ENCODE results near the gene APOA1.

APOA1 gene

DNA sequence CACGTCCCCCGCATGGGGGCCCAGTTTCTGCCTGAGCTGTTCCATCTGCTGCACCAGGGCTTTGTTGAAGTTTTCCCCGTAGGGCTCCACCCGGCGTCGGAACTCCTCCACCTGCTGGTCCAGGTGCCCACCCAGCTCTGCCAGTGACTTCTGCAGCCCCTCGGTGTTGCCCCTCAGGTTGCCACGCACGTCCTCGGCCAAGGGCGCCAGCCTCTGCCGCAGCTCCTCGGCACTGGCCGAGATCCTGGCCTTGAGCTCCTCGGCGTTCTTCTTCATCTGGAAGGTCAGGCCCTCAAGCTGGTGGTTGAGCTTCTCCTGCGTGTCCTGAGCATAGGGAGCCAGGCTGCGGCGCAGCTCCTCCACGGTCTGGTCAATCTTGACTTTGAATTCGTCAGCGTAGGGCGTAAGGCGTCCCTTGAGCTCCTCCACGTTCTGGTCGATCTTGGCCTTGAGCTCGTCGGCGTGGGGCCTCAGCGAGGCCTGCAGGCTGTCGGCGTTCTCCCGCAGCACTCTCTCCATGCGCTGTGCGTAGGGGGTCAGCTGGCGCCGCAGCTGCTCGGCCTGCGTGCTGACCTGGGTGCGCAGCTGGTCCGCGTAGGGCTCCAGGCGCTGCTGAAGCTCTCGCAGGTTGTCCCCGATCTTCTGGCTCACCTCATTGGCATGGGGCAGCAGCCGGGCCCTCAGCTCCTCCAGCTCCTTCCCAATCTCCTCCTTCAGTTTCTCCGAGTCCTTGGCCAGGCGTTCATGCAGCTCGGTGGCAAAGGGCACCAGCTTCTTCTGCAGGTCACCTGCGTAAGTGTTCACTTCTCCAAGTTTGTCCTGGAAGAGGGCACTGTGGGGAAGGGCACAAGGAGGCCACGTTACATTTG is 16.1 kb downstream of the APOA1 start:
- no peak overlapping the region for H2BK12ac ChIP-seq (ENCODE audit: low read length)
- H2AK5ac ChIP-seq (ENCODE audit: low read length) = no peak overlapping the region
- no peak overlapping the region for H3K9ac ChIP-seq (ENCODE audit: low read length)
- no peak for DNase-seq
- H3K4me2 ChIP-seq (ENCODE audit: low read length) = no peak overlapping the region
- no peak overlapping the region for H3K27ac ChIP-seq (ENCODE audit: low read depth, low read length)
- H4K12ac ChIP-seq (ENCODE audit: low read depth, low read length) = no peak overlapping the region
- H3K36me3 ChIP-seq (ENCODE audit: control insufficient read depth in 1 of 2, insufficient read depth in 2 of 2, low read length in 2 of 2) = no peaks in the 10 kb centered on the region
- H2BK120ac ChIP-seq (ENCODE audit: insufficient read depth, low read length, poor library complexity) = no peak overlapping the region
- H4K8ac ChIP-seq (ENCODE audit: low read depth, low read length) = no peak overlapping the region
- no peak overlapping the region for H3K4ac ChIP-seq (ENCODE audit: low read depth, low read length)
- H3K79me1 ChIP-seq (ENCODE audit: low read length) = no peaks in the 10 kb centered on the region
- no peaks in the 10 kb centered on the region for H3K4me1 ChIP-seq (ENCODE audit: control insufficient read depth in 1 of 2, insufficient read depth in 2 of 2, low read length in 2 of 2)
- H3K23ac ChIP-seq (ENCODE audit: low read length) = no peak overlapping the region
- H3K9me3 ChIP-seq (ENCODE audit: insufficient read depth, low read depth, low read length) = peaks cover 2% of the 10 kb centered on the region
- no peak overlapping the region for H3K18ac ChIP-seq (ENCODE audit: low read length)
- H4K91ac ChIP-seq (ENCODE audit: low read depth, low read length) = no peak overlapping the region
- no peak overlapping the region for H2AFZ ChIP-seq (ENCODE audit: insufficient read depth, low read length, poor library complexity)
- H3K4me3 ChIP-seq (ENCODE audit: low read depth, low read length) = peak overlapping the region; percentile 31
- no peaks in the 10 kb centered on the region for H3K79me2 ChIP-seq (ENCODE audit: control insufficient read depth, insufficient read depth, low read length, poor library complexity)
- H3K27me3 ChIP-seq (ENCODE audit: insufficient read depth, low read length) = no peaks in the 10 kb centered on the region
- H3K14ac ChIP-seq (ENCODE audit: low read length) = no peak overlapping the region
- no peak overlapping the region for H2BK5ac ChIP-seq (ENCODE audit: low read depth, low read length, poor library complexity)
- WGBS (ENCODE audit: extremely low coverage, insufficient coverage, insufficient read length) = no CpG with 5 or more reads among the region's 51 CpGs

DNA sequence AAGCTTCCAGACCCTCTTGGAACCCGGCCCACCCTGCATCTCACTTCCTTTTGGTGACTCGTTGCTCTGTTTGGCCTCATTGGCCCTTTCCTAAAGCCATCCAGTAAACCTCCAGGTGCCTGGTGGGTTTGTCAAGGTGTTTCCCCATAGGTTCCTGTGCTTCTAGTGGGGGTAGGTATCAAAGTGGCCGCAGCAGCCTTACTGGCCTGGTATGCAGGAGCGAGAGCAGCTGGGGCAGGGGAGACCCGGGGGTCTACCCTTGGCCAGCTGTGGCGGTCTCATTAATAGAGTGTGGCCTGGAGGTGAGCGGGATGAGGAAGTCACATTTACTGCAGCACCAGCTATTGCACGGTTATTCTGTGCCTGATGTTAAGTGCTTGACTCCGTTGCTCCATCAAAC is 18.4 kb downstream of the APOA1 start:
- H3K36me3 ChIP-seq (ENCODE audit: control insufficient read depth in 1 of 2, insufficient read depth in 2 of 2, low read length in 2 of 2) = no peaks in the 10 kb centered on the region
- no peak overlapping the region for H2BK120ac ChIP-seq (ENCODE audit: insufficient read depth, low read length, poor library complexity)
- no peak overlapping the region for H3K14ac ChIP-seq (ENCODE audit: low read length)
- DNase-seq = no peak
- no peak overlapping the region for H3K23ac ChIP-seq (ENCODE audit: low read length)
- no peaks in the 10 kb centered on the region for H3K4me1 ChIP-seq (ENCODE audit: control insufficient read depth in 1 of 2, insufficient read depth in 2 of 2, low read length in 2 of 2)
- no peak overlapping the region for H4K91ac ChIP-seq (ENCODE audit: low read depth, low read length)
- H2BK12ac ChIP-seq (ENCODE audit: low read length) = no peak overlapping the region
- no peak overlapping the region for H3K9ac ChIP-seq (ENCODE audit: low read length)
- no peak overlapping the region for H3K4ac ChIP-seq (ENCODE audit: low read depth, low read length)
- no peak overlapping the region for H2AFZ ChIP-seq (ENCODE audit: insufficient read depth, low read length, poor library complexity)
- H3K9me3 ChIP-seq (ENCODE audit: insufficient read depth, low read depth, low read length) = peaks cover 2% of the 10 kb centered on the region
- no peak overlapping the region for H3K4me2 ChIP-seq (ENCODE audit: low read length)
- WGBS (ENCODE audit: extremely low coverage, insufficient coverage, insufficient read length) = no CpG with 5 or more reads among the region's 9 CpGs
- H4K8ac ChIP-seq (ENCODE audit: low read depth, low read length) = no peak overlapping the region
- H3K79me1 ChIP-seq (ENCODE audit: low read length) = no peaks in the 10 kb centered on the region
- H3K4me3 ChIP-seq (ENCODE audit: low read depth, low read length) = no peak overlapping the region
- no peak overlapping the region for H2BK5ac ChIP-seq (ENCODE audit: low read depth, low read length, poor library complexity)
- H3K27ac ChIP-seq (ENCODE audit: low read depth, low read length) = no peak overlapping the region
- H4K12ac ChIP-seq (ENCODE audit: low read depth, low read length) = no peak overlapping the region
- no peaks in the 10 kb centered on the region for H3K27me3 ChIP-seq (ENCODE audit: insufficient read depth, low read length)
- no peak overlapping the region for H2AK5ac ChIP-seq (ENCODE audit: low read length)
- H3K18ac ChIP-seq (ENCODE audit: low read length) = no peak overlapping the region
- no peaks in the 10 kb centered on the region for H3K79me2 ChIP-seq (ENCODE audit: control insufficient read depth, insufficient read depth, low read length, poor library complexity)

DNA sequence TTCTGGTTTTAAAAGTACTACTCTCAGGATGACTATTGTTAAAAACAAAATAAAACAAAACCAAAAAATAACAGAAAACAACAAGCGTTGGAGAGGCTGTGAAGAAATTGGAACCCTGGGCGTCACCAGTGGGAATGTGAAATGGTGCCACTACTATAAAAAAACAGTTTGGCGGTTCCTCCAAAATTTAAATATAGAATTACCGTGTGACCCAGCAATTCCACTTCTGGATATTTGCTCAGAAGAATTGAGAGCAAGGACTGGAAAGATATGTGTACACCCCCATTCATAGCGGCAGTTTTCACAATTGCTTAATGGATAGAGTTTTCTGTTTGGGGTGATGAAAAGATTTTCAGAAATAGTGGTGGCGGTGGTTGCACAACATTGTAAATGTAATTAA is 22.9 kb downstream of the APOA1 start:
- WGBS (ENCODE audit: extremely low coverage, insufficient coverage, insufficient read length) = no CpG with 5 or more reads among the region's 6 CpGs
- Histone ChIP-seq H2AK5ac (ENCODE audit: low read length) (no peak overlapping the region), H3K4ac (ENCODE audit: low read depth, low read length) (no peak overlapping the region), H3K4me3 (ENCODE audit: low read depth, low read length) (no peak overlapping the region), H3K27me3 (ENCODE audit: insufficient read depth, low read length) (no peaks in the 10 kb centered on the region), H3K18ac (ENCODE audit: low read length) (no peak overlapping the region), H3K9ac (ENCODE audit: low read length) (no peak overlapping the region), H3K23ac (ENCODE audit: low read length) (no peak overlapping the region), H3K4me1 (ENCODE audit: control insufficient read depth in 1 of 2, insufficient read depth in 2 of 2, low read length in 2 of 2) (no peaks in the 10 kb centered on the region), H4K91ac (ENCODE audit: low read depth, low read length) (no peak overlapping the region), H3K14ac (ENCODE audit: low read length) (no peak overlapping the region), H3K4me2 (ENCODE audit: low read length) (no peak overlapping the region), H2BK12ac (ENCODE audit: low read length) (no peak overlapping the region), H2BK120ac (ENCODE audit: insufficient read depth, low read length, poor library complexity) (no peak overlapping the region), H4K8ac (ENCODE audit: low read depth, low read length) (no peak overlapping the region), H4K12ac (ENCODE audit: low read depth, low read length) (no peak overlapping the region), H3K79me2 (ENCODE audit: control insufficient read depth, insufficient read depth, low read length, poor library complexity) (no peaks in the 10 kb centered on the region), H2BK5ac (ENCODE audit: low read depth, low read length, poor library complexity) (no peak overlapping the region), H3K9me3 (ENCODE audit: insufficient read depth, low read depth, low read length) (peaks cover under 1% of the 10 kb centered on the region), H3K79me1 (ENCODE audit: low read length) (no peaks in the 10 kb centered on the region), H3K36me3 (ENCODE audit: control insufficient read depth in 1 of 2, insufficient read depth in 2 of 2, low read length in 2 of 2) (no peaks in the 10 kb centered on the region), H3K27ac (ENCODE audit: low read depth, low read length) (no peak overlapping the region), H2AFZ (ENCODE audit: insufficient read depth, low read length, poor library complexity) (no peak overlapping the region)
- no peak for DNase-seq

DNA sequence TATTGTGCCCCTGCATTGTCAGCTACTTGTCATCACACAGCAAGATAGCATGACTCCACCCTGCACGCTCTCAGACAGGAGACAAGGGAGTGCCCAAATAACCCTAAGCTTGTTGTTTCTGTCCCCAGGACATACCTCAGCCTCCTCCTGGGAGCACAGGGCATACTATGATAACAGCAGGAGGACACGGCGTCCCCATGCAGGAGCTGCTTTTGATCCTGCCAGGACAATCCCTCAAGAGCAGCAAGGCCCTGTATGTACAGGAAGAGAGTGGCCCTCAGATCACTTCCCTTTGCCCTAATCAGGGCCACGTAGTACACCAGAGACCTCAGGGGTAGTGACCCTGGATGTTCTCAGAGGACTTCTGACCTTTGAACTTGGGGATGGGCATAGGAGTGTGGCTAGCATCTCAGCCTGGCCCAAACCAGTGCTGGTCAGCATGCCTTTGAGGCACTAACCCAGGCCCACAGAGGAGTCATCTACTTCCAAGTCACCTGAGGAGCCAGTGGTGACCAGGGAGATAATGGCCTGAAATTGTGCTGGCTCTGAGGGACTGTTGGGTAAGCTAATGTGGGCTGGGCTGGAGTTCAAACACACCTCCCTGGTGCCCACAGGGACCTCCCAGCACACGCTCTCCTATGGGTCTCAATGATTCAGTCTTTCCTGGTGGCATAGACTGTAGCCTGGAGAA is 23.5 kb downstream of the APOA1 start:
- Histone ChIP-seq H3K4ac (ENCODE audit: low read depth, low read length) (no peak overlapping the region), H3K4me2 (ENCODE audit: low read length) (no peak overlapping the region), H3K18ac (ENCODE audit: low read length) (no peak overlapping the region), H3K9ac (ENCODE audit: low read length) (no peak overlapping the region), H3K14ac (ENCODE audit: low read length) (no peak overlapping the region), H3K23ac (ENCODE audit: low read length) (no peak overlapping the region), H2AK5ac (ENCODE audit: low read length) (no peak overlapping the region), H3K4me1 (ENCODE audit: control insufficient read depth in 1 of 2, insufficient read depth in 2 of 2, low read length in 2 of 2) (no peaks in the 10 kb centered on the region), H2AFZ (ENCODE audit: insufficient read depth, low read length, poor library complexity) (no peak overlapping the region), H3K27ac (ENCODE audit: low read depth, low read length) (no peak overlapping the region), H2BK12ac (ENCODE audit: low read length) (no peak overlapping the region), H3K79me2 (ENCODE audit: control insufficient read depth, insufficient read depth, low read length, poor library complexity) (no peaks in the 10 kb centered on the region), H3K4me3 (ENCODE audit: low read depth, low read length) (no peak overlapping the region), H3K9me3 (ENCODE audit: insufficient read depth, low read depth, low read length) (peaks cover under 1% of the 10 kb centered on the region), H4K91ac (ENCODE audit: low read depth, low read length) (no peak overlapping the region), H2BK120ac (ENCODE audit: insufficient read depth, low read length, poor library complexity) (no peak overlapping the region), H4K12ac (ENCODE audit: low read depth, low read length) (no peak overlapping the region), H2BK5ac (ENCODE audit: low read depth, low read length, poor library complexity) (no peak overlapping the region), H3K36me3 (ENCODE audit: control insufficient read depth in 1 of 2, insufficient read depth in 2 of 2, low read length in 2 of 2) (no peaks in the 10 kb centered on the region), H3K79me1 (ENCODE audit: low read length) (no peaks in the 10 kb centered on the region), H3K27me3 (ENCODE audit: insufficient read depth, low read length) (no peaks in the 10 kb centered on the region), H4K8ac (ENCODE audit: low read depth, low read length) (no peak overlapping the region)
- peak; percentile 23 to 65 for DNase-seq
- WGBS (ENCODE audit: extremely low coverage, insufficient coverage, insufficient read length) = no CpG with 5 or more reads among the region's 5 CpGs
